Upper lobe of left lung (tissue), 4 donors: ENCODE measurements around the gene ATF6.

Experiments
- EP300 ChIP-seq, 4 donors: sonication (generic); formaldehyde crosslinking; IDR thresholded peaks; one replicate each; pipeline ENCODE4 v1.5.1; 2017; ENCODE audit warnings: antibody characterized with exemption in 4 of 4, control low read depth in 2 of 4
- POLR2A ChIP-seq, 4 donors: fragments of 450-650 bp; IDR thresholded peaks; one replicate each; pipeline ENCODE4 v1.5.1; 2016 to 2017; ENCODE audit warnings: antibody characterized with exemption in 4 of 4, mild to moderate bottlenecking in 2 of 4
- TF ChIP-seq, protein P1 (sequence below), 6 experiments: fragments of 450-650 bp in 4 of 6; fragments of 200-600 bp in 2 of 6; sonication (generic) in 2 of 6; IDR thresholded peaks; one replicate each; pipeline ENCODE4 v1.5.1; 2016 to 2019; ENCODE audit warnings: antibody characterized with exemption in 6 of 6

DNA sequence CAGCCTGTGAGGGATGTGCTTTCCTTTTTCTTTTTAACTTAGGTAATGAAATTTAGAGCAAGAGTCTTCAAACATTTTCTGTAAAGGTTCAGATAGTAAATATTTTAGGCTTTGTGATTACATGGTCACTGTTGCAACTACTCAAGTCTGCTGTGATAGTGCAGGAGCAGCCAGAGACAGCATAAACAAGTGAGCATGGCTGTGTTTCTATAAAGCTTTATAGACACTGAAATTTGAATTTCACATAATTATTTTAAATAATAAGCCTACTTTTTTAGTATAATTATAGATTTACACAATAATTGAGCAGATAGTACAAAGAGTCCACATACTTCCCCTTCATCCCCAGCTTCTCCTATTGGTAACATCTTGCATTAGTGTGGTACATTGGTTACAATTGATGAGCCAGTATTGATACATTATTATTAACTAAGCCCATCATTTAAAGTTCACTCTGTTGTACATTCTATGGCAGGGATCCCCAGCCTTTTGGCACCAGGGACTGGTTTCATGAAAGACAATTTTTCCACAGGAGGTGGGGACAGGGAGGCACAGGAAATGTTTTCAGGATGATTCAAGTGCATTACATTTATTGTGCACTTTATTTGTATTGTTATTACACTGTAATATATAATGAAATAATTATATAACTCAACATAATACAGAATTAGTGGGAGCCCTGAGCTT lies 3.0 kb downstream of the ATF6 start:
- TF ChIP-seq EP300 (IDR thresholded peaks at IDR 0.05) (no peak), POLR2A (IDR thresholded peaks at IDR 0.05) (no peak)
- TF ChIP-seq, protein P1, sequence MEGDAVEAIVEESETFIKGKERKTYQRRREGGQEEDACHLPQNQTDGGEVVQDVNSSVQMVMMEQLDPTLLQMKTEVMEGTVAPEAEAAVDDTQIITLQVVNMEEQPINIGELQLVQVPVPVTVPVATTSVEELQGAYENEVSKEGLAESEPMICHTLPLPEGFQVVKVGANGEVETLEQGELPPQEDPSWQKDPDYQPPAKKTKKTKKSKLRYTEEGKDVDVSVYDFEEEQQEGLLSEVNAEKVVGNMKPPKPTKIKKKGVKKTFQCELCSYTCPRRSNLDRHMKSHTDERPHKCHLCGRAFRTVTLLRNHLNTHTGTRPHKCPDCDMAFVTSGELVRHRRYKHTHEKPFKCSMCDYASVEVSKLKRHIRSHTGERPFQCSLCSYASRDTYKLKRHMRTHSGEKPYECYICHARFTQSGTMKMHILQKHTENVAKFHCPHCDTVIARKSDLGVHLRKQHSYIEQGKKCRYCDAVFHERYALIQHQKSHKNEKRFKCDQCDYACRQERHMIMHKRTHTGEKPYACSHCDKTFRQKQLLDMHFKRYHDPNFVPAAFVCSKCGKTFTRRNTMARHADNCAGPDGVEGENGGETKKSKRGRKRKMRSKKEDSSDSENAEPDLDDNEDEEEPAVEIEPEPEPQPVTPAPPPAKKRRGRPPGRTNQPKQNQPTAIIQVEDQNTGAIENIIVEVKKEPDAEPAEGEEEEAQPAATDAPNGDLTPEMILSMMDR (IDR thresholded peaks at IDR 0.05) = no peak
